Brain pericyte (primary cell): ENCODE data around the gene CIRBP.

Source experiments
- DNase-seq: peaks from one replicate; pipeline ENCODE4 v3.0.0-alpha.2; 2012; ENCODE audit warnings: low read depth, low spot score

CIRBP gene

GRCh38 chr19:1269065-1269477 lies at the start of gene CIRBP:
Gene CIRBP (plus strand): TSS chr19:1269332. CDS start chr19:1270934, 1,602 bp downstream.
- peak; percentile 94 for DNase-seq

GRCh38 chr19:1219786-1220476 lies 49.2 kb upstream of the CIRBP start:
- no peak for DNase-seq

- DNase-seq: no peak
Measured at GRCh38 chr19:1220477-1220930, 48.6 kb upstream of the CIRBP start.

GRCh38 chr19:1220976-1221903 lies 47.9 kb upstream of the CIRBP start:
- DNase-seq: no peak

GRCh38 chr19:1221904-1222255 lies 47.3 kb upstream of the CIRBP start:
- no peak for DNase-seq

- no peak for DNase-seq
Measured at GRCh38 chr19:1222394-1222793, 46.7 kb upstream of the CIRBP start.

GRCh38 chr19:1223018-1223855 lies 45.9 kb upstream of the CIRBP start:
- no peak for DNase-seq

- no peak for DNase-seq
Measured at GRCh38 chr19:1224047-1224825, 44.9 kb upstream of the CIRBP start.

GRCh38 chr19:1224847-1225246 lies 44.3 kb upstream of the CIRBP start:
- no peak for DNase-seq

- DNase-seq: no peak
Measured at GRCh38 chr19:1225440-1226226, 43.5 kb upstream of the CIRBP start.

GRCh38 chr19:1226227-1226518 lies 43.0 kb upstream of the CIRBP start:
- DNase-seq: no peak

GRCh38 chr19:1226522-1227303 lies 42.4 kb upstream of the CIRBP start:
- DNase-seq: no peak

- no peak for DNase-seq
Measured at GRCh38 chr19:1227304-1228054, 41.7 kb upstream of the CIRBP start.

GRCh38 chr19:1228161-1228957 lies 40.8 kb upstream of the CIRBP start:
- DNase-seq: no peak

GRCh38 chr19:1229056-1229923 lies 39.8 kb upstream of the CIRBP start:
- DNase-seq: no peak

GRCh38 chr19:1229924-1230782 lies 39.0 kb upstream of the CIRBP start:
- no peak for DNase-seq
